ENCODE data around the gene SLC25A3.
A peak's percentile ranks its signal among the peaks of the same experiment; 100 is the strongest.
"Not testable (repeated sequence)": the region's sequence is repeated elsewhere in the genome, so short reads cannot be mapped to it uniquely, and the experiment has no call there.

The SLC25A3 gene

GRCh38 chr12:98594050-98594835 lies 757 bp downstream of the SLC25A3 start:
- DNase-seq (ENCODE audit: low read depth in 3 of 3) = peak in 1 of 3 experiments; percentile 13

- DNase-seq (ENCODE audit: low read depth in 3 of 3) = no peak
Measured at GRCh38 chr12:98595243-98595988, 1.9 kb downstream of the SLC25A3 start.

DNA sequence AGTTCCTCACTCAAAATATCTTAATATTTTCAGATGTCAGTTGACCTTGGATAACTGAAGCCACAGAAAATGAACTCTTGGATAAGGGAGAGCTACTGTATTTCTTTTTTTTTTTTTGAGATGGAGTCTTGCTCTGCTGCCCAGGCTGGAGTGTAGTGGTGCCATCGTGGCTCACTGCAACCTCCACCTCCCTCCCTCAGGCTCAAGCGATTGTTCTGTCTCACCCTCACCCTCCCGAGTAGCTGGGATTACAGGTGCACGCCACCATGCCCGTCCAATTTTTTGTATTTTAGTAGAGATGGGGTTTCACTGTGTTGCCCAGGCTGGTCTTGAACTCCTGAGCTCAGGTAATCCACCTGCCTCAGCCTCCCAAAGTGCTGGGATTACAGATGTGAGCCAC lies 3.8 kb downstream of the SLC25A3 start:
- DNase-seq (ENCODE audit: low read depth in 3 of 3) = not testable (repeated sequence)

- no peak for DNase-seq (ENCODE audit: low read depth in 3 of 3)
Measured at GRCh38 chr12:98601924-98602323, 8.4 kb downstream of the SLC25A3 start.

- no peak for DNase-seq (ENCODE audit: low read depth in 3 of 3)
Measured at GRCh38 chr12:98606359-98606988, 13.0 kb downstream of the SLC25A3 start.

DNA sequence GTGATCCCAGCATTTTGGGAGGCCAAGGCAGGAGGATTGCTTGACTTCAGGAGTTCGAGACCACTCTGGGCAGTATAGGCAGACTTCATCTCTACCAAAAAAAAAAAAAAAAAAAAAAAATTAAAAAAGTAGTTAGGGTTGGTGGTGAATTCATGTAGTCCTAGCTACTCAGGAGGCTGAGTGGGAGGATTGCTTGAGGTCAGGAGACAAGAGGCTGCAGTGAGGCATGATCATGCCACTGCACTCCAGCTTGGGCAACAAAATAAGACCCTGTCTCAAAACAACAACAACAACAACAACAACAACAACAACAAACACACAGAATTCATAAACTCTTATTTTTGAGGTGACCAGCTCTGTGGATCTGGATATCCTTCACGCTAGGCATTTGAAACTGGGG lies 17.1 kb downstream of the SLC25A3 start:
- DNase-seq (ENCODE audit: low read depth in 3 of 3) = no peak

- no peak for DNase-seq (ENCODE audit: low read depth in 3 of 3)
Measured at GRCh38 chr12:98612696-98613334, 19.3 kb downstream of the SLC25A3 start.

GRCh38 chr12:98618952-98619351 lies 25.5 kb downstream of the SLC25A3 start:
- DNase-seq (ENCODE audit: low read depth in 3 of 3) = no peak

- no peak for DNase-seq (ENCODE audit: low read depth in 3 of 3)
Measured at GRCh38 chr12:98635657-98636323, 42.3 kb downstream of the SLC25A3 start.

DNA sequence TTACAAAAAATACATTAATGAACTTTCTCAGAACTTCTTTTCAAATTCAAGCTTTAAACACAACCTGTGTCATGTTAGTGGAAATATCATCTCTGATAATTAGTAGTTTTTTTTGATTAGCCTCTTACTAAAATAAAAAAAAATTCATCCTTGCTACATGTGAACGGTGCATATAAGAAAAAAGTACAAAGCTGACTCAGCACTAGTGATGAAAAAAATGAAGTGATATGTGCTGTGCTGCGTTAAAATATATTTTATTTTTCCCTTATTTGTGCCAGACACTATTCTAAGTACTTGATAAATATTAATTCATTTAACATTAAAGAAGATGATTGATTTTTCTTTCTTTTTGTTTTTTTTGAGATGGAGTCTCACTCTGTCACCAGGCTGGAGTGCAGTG lies 43.6 kb downstream of the SLC25A3 start:
- no peak for DNase-seq (ENCODE audit: low read depth in 3 of 3)

DNA sequence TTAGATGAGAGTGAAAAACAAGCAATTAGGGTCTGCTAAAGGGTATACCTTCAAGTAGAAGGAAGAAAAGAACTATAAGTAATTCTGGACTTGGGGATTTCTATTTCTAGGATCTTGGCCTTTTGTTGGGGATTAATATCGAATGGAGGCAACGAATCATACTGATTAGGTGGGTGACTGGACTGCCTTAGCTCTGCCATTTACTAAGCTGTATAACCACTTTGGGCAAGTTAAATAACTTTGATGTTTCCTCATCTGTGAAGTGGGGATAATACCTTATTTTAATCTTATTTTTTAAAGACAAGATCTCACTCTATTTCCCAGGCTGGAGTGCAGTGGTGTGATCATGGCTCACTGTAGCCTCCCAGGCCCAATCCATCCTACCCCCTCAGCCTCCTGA lies 44.5 kb downstream of the SLC25A3 start:
- DNase-seq (ENCODE audit: low read depth in 3 of 3) = no peak

DNA sequence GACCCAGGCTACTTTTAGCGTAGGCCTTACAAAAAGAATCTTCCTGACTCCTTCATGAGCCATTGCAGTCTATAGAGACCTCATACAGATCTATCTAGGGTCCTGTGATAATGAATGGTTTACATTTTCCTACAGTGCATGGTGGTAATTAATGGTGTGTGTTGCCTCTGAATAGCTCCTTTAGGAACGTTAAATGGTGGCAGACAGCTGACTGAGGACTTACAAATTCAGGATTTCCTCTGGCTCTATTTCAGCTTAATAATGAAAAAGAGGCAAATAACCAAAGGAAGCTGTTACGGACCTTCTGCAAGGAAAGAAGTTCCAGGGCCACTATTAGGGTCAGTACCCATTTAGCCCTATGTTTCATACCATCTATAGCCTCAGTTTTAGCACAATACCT lies 46.0 kb downstream of the SLC25A3 start:
- DNase-seq (ENCODE audit: low read depth in 3 of 3) = no peak

- not testable (repeated sequence) for DNase-seq (ENCODE audit: low read depth in 3 of 3)
Measured at GRCh38 chr12:98642801-98643200, 49.3 kb downstream of the SLC25A3 start.

DNA sequence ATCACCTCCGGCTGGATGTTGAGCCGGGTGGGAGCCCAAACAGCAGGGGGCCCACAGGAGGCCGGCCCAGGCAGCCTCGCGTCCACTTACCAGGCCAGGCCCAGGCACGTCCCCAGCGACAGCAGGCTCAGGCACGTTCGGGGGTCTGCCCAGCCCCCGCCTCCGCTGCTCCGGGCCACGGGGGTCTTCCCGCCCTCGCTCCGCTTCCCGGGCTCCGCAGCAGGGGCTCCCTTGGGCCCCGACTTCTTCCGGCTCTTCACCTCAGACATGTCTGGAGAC lies 50.9 kb downstream of the SLC25A3 start:
- DNase-seq (ENCODE audit: low read depth in 3 of 3) = no peak

DNA sequence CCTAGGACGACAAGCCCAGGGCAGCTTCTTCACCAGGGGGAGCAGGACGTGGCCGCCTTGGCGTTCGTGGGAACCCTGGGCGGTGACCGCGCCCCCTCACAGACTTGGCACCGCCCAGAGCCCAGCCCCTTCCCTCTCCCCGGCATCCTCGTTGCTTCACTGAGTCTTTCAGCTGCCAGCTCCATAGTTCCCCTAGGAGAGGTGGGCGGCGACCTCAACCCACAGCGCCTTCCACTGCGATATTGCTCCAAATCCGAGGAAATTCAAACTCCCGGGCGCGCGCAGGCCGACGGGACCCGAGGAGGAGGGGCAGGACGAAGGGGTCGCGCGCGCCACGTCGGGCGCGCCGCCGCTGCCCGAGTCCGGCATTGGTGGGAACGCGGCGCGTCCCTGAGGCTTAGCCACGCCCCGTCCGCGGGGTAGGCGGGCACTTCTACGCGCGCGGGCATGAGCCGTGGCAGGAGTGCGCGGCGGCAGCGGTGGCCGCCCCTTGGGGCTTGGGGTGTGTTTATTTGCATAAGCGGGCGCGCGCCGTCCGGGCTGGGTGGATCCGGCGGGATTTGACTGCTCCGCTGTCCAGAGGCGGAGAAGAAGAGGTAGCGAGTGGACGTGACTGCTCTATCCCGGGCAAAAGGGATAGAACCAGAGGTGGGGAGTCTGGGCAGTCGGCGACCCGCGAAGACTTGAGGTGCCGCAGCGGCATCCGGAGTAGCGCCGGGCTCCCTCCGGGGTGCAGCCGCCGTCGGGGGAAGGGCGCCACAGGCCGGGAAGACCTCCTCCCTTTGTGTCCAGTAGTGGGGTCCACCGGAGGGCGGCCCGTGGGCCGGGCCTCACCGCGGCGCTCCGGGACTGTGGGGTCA lies 51.5 kb downstream of the SLC25A3 start, which contains the start of the genes APAF1 and IKBIP:
Gene APAF1 (plus strand): TSS at position 579 of the 860 bp plus-strand sequence. CDS start 3,070 bp downstream, outside the sequence.
Gene IKBIP (minus strand): TSS at position 77 of the 860 bp plus-strand sequence. CDS start 87 bp downstream, outside the sequence.
- DNase-seq (ENCODE audit: low read depth in 3 of 3) = peak; percentile 93 to 97 (median 96)

- peak in 1 of 3 experiments; percentile 1 for DNase-seq (ENCODE audit: low read depth in 3 of 3)
Measured at GRCh38 chr12:98645572-98646067, 52.1 kb downstream of the SLC25A3 start.

DNA sequence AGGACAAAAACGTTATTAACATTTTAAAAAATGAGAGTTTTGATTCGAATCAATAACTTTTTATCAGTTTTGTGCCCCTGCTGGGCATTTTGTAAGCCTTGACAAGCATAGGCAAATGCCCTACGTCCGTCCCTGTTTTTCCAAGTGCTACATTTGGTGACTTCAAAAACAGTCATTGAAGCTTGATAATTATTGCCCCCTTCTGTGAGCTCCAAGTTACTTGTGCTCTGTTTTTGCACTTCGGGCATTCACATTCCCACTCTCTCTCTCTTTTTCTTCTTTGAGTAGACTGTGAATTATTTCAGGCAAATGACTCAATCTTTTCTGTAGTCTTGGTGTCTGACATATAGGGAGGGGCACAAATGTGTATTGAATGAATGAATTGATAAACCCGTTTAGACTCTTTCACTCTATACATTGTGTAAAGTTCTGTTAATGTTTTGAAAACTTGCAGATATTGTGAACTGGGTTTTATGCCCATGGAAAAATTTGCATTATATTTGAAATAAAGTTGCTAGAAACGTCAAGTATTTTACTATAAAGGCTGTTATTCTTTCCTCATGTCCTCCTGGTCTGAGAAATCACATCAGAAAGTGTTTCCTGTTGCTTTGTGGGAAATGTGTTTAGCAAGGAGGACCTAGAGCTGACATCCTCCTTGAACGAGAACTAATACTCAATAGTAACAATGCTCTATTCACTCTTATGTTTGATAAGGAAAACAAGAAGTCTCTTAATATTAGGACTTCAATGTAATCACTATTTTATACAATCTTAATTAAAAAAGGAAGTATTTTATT lies 53.0 kb downstream of the SLC25A3 start:
- DNase-seq (ENCODE audit: low read depth in 3 of 3) = no peak

DNA sequence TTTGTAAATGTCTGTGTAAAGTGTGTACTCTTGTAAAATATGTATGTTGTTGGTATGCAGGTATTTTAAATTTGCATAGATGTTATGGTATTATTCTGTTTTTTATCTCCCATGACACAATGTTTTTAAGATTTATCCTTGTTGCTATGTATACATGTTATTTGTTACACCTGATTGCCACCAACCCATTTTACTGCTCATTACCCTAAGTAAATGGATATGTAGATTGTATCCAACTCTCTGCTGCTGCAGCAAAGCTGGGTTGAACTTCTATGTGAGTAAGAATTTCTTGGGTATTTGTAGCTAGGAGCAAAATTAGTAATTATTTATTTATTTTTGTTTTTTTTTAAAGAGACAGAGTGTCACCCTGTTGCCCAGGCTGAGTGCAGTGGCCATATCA lies 57.8 kb downstream of the SLC25A3 start:
- DNase-seq (ENCODE audit: low read depth in 3 of 3) = no peak

- no peak for DNase-seq (ENCODE audit: low read depth in 3 of 3)
Measured at GRCh38 chr12:98653866-98654493, 60.5 kb downstream of the SLC25A3 start.
